Astrocyte (in vitro differentiated cells and primary cell): ENCODE results near the gene CDC42EP3. TPM values are rescaled to one million over a fixed set of nuclear protein-coding genes. Genes with fewer than 3 reads are reported as not detected.

ENCODE experiments used
- DNase-seq: peaks from one replicate; pipeline ENCODE4 v3.0.0-alpha.2; 2010; ENCODE audit warnings: low read depth
- FAIRE-seq: peaks from 2 replicates; lab custom pipeline; 2011; peaks lifted over from hg19 to GRCh38; lab: Jason Lieb, UNC
- H2AFZ ChIP-seq: 2 replicates; pipeline ENCODE4 v1.6.0; 2012; ENCODE audit warnings: low read depth, low read length, inconsistent platforms
- H3K27ac ChIP-seq: 2 replicates; pipeline ENCODE4 v1.5.1; 2011; ENCODE audit warnings: low read depth, low read length, inconsistent platforms
- H3K27me3 ChIP-seq: 2 replicates; pipeline ENCODE4 v1.6.0; 2011; ENCODE audit warnings: low read length, inconsistent platforms; ENCODE audit not compliant: insufficient read depth
- H3K36me3 ChIP-seq: 2 replicates; pipeline ENCODE4 v1.5.1; 2011; ENCODE audit warnings: low read length, inconsistent platforms; ENCODE audit not compliant: insufficient read depth
- H3K4me1 ChIP-seq: 2 replicates; pipeline ENCODE4 v1.5.1; 2011; ENCODE audit warnings: low read length, inconsistent platforms; ENCODE audit not compliant: insufficient read depth
- H3K4me2 ChIP-seq: 2 replicates; pipeline ENCODE4 v1.6.0; 2012; ENCODE audit warnings: low read length, inconsistent platforms
- H3K4me3 ChIP-seq: 2 replicates; pipeline ENCODE4 v1.5.1; 2011; ENCODE audit warnings: low read depth, mild to moderate bottlenecking, low read length, inconsistent platforms; ENCODE audit not compliant: insufficient read depth
- H3K79me2 ChIP-seq: 2 replicates; pipeline ENCODE4 v1.6.0; 2012; ENCODE audit warnings: mild to moderate bottlenecking, low read length, inconsistent platforms; ENCODE audit not compliant: insufficient read depth
- H3K9ac ChIP-seq: 2 replicates; pipeline ENCODE4 v1.6.0; 2012; ENCODE audit warnings: mild to moderate bottlenecking, low read length, inconsistent platforms
- H3K9me3 ChIP-seq: 2 replicates; pipeline ENCODE4 v1.5.1; 2012; ENCODE audit warnings: low read depth, mild to moderate bottlenecking, low read length, inconsistent platforms; ENCODE audit not compliant: insufficient read depth
- H4K20me1 ChIP-seq: 2 replicates; pipeline ENCODE4 v1.6.0; 2012; ENCODE audit warnings: low read length, inconsistent platforms; ENCODE audit not compliant: insufficient read depth
- H3K27ac Mint-ChIP-seq: one replicate; pipeline ENCODE4 v1.8.0; 2021; ENCODE audit warnings: mild to moderate bottlenecking, mixed read lengths; ENCODE audit not compliant: unreplicated experiment
- H3K27me3 Mint-ChIP-seq: one replicate; pipeline ENCODE4 v1.8.0; 2021; ENCODE audit warnings: low read depth, mixed read lengths; ENCODE audit not compliant: unreplicated experiment
- H3K36me3 Mint-ChIP-seq: one replicate; pipeline ENCODE4 v1.8.0; 2021; ENCODE audit warnings: low read depth, mixed read lengths; ENCODE audit not compliant: unreplicated experiment
- H3K4me1 Mint-ChIP-seq: one replicate; pipeline ENCODE4 v1.8.0; 2021; ENCODE audit warnings: low read depth, mixed read lengths; ENCODE audit not compliant: unreplicated experiment
- H3K4me3 Mint-ChIP-seq: one replicate; pipeline ENCODE4 v1.8.0; 2021; ENCODE audit warnings: mild to moderate bottlenecking, moderate library complexity, mixed read lengths; ENCODE audit not compliant: unreplicated experiment
- H3K9me3 Mint-ChIP-seq: one replicate; pipeline ENCODE4 v1.8.0; 2021; ENCODE audit warnings: mild to moderate bottlenecking, mixed read lengths; ENCODE audit not compliant: unreplicated experiment
- CTCF ChIP-seq: IDR thresholded peaks from 2 replicates; pipeline ENCODE4 v1.5.1; 2011; ENCODE audit warnings: low read depth, mild to moderate bottlenecking, inconsistent platforms, low read length, moderate library complexity; ENCODE audit not compliant: insufficient read depth
- EZH2 ChIP-seq: IDR thresholded peaks from 2 replicates; pipeline ENCODE4 v1.6.1; 2012; ENCODE audit warnings: mild to moderate bottlenecking, low read length, inconsistent platforms; ENCODE audit not compliant: insufficient read depth
- total RNA-seq: library from RNA; stranded (reverse); gene quantifications from 2 replicates; pipeline ENCODE4 v1.2.1, GENCODE V29; 2021

Gene CDC42EP3
- total RNA-seq, 1 donor from 2014 or later: 94.3 TPM

GRCh38 chr2:37627710-37628109, 43.7 kb downstream of the CDC42EP3 start:
- Histone ChIP-seq H3K27ac (peak overlapping the region; percentile 11), H3K4me2 (no peak overlapping the region)
- peak overlapping the region; percentile 70 for H3K27ac Mint-ChIP-seq

GRCh38 chr2:37625796-37626571, 45.5 kb downstream of the CDC42EP3 start:
- H4K20me1 ChIP-seq: no peaks in the 10 kb centered on the region
- no peak for TF ChIP-seq CTCF
- no peak for TF ChIP-seq EZH2
- peak overlapping the region; percentile 28 for H2AFZ ChIP-seq
- peak overlapping the region; percentile 75 for H3K4me2 ChIP-seq
- H3K4me3 ChIP-seq: no peak overlapping the region
- no peaks in the 10 kb centered on the region for H3K27me3 ChIP-seq
- peaks cover 50% of the 10 kb centered on the region for H3K4me1 ChIP-seq
- H3K9ac ChIP-seq: peak overlapping the region; percentile 70
- Mint-ChIP-seq H3K27me3 (no peaks in the 10 kb centered on the region), H3K27ac (peak overlapping the region; percentile 72), H3K4me1 (peaks cover 45% of the 10 kb centered on the region), H3K4me3 (no peak overlapping the region), H3K9me3 (no peaks in the 10 kb centered on the region), H3K36me3 (peaks cover 5% of the 10 kb centered on the region)
- FAIRE-seq (no peak), DNase-seq (peak; percentile 97)
- H3K27ac ChIP-seq: peak overlapping the region; percentile 88
- H3K9me3 ChIP-seq: no peaks in the 10 kb centered on the region
- H3K79me2 ChIP-seq: no peaks in the 10 kb centered on the region
- no peaks in the 10 kb centered on the region for H3K36me3 ChIP-seq

More at GRCh38 chr2:37627710-37628109, 43.7 kb downstream of the CDC42EP3 start:
- Histone ChIP-seq H3K9me3 (no peaks in the 10 kb centered on the region), H4K20me1 (no peaks in the 10 kb centered on the region), H3K4me1 (peaks cover 56% of the 10 kb centered on the region), H2AFZ (no peak overlapping the region), H3K36me3 (no peaks in the 10 kb centered on the region), H3K4me3 (no peak overlapping the region), H3K79me2 (no peaks in the 10 kb centered on the region), H3K27me3 (no peaks in the 10 kb centered on the region), H3K9ac (no peak overlapping the region)
- no peak for DNase-seq
- FAIRE-seq: peak; percentile 13
- Mint-ChIP-seq H3K4me3 (no peak overlapping the region), H3K4me1 (peaks cover 57% of the 10 kb centered on the region), H3K36me3 (peaks cover 5% of the 10 kb centered on the region), H3K9me3 (no peaks in the 10 kb centered on the region), H3K27me3 (no peaks in the 10 kb centered on the region)
- TF ChIP-seq EZH2 (no peak), CTCF (no peak)

- no peaks in the 10 kb centered on the region for H3K36me3 ChIP-seq
- peaks cover 50% of the 10 kb centered on the region for H3K4me1 ChIP-seq
- H2AFZ ChIP-seq: no peak overlapping the region
- TF ChIP-seq EZH2 (no peak), CTCF (no peak)
- Mint-ChIP-seq H3K4me3 (no peak overlapping the region), H3K27ac (peak overlapping the region; percentile 72), H3K9me3 (no peaks in the 10 kb centered on the region), H3K36me3 (peaks cover 5% of the 10 kb centered on the region), H3K4me1 (peaks cover 43% of the 10 kb centered on the region), H3K27me3 (no peaks in the 10 kb centered on the region)
- H3K4me2 ChIP-seq: peak overlapping the region; percentile 75
- no peaks in the 10 kb centered on the region for H3K79me2 ChIP-seq
- peak; percentile 93 for FAIRE-seq
- H3K27ac ChIP-seq: peak overlapping the region; percentile 88
- peak overlapping the region; percentile 70 for H3K9ac ChIP-seq
- H3K9me3 ChIP-seq: no peaks in the 10 kb centered on the region
- no peaks in the 10 kb centered on the region for H4K20me1 ChIP-seq
- peak; percentile 96 for DNase-seq
- no peaks in the 10 kb centered on the region for H3K27me3 ChIP-seq
- peak overlapping the region; percentile 8 for H3K4me3 ChIP-seq
Measured at GRCh38 chr2:37625156-37625555, 46.3 kb downstream of the CDC42EP3 start.
